DOHH2 (cell line): ENCODE data around the gene SLC4A1.

Source experiments
- H3F3A ChIP-seq: fragments of 200-600 bp; sonication (generic), shearing (Covaris generic); 2 replicates; pipeline ENCODE4 v1.6.0; 2016; ENCODE audit warnings: antibody characterized with exemption, mild to moderate bottlenecking; ENCODE audit not compliant: control insufficient read depth, insufficient read depth
- H3K27ac ChIP-seq: fragments of 200-600 bp; sonication (generic); 2 replicates; pipeline ENCODE4 v1.5.1; 2014; ENCODE audit warnings: low read depth, mild to moderate bottlenecking, low read length, moderate library complexity
- H3K27me3 ChIP-seq: fragments of 200-600 bp; sonication (generic); 2 replicates; pipeline ENCODE4 v1.6.1; 2014; ENCODE audit warnings: mild to moderate bottlenecking, low read length, mixed read lengths; ENCODE audit not compliant: control insufficient read depth
- H3K36me3 ChIP-seq: fragments of 200-600 bp; sonication (generic); 2 replicates; pipeline ENCODE4 v1.6.1; 2014; ENCODE audit warnings: mild to moderate bottlenecking, low read length, moderate library complexity, mixed read lengths; ENCODE audit not compliant: control insufficient read depth
- H3K4me1 ChIP-seq: fragments of 200-600 bp; sonication (generic); 2 replicates; pipeline ENCODE4 v1.6.1; 2014; ENCODE audit warnings: mild to moderate bottlenecking, low read length, mixed read lengths; ENCODE audit not compliant: control insufficient read depth
- H3K4me2 ChIP-seq: fragments of 200-600 bp; sonication (generic); 2 replicates; pipeline ENCODE4 v1.6.0; 2014; ENCODE audit warnings: mild to moderate bottlenecking, low read length, moderate library complexity
- H3K4me3 ChIP-seq: fragments of 200-600 bp; sonication (generic); 2 replicates; pipeline ENCODE4 v1.5.1; 2014; ENCODE audit warnings: mild to moderate bottlenecking, low read length, mixed read lengths
- H3K79me2 ChIP-seq: fragments of 200-600 bp; sonication (generic); 2 replicates; pipeline ENCODE4 v1.6.1; 2014; ENCODE audit warnings: mild to moderate bottlenecking, low read length, mixed read lengths; ENCODE audit not compliant: control insufficient read depth
- H3K9me2 ChIP-seq: fragments of 200-600 bp; sonication (generic); replicated peaks from 2 replicates; pipeline ENCODE4 v1.6.1; 2014; ENCODE audit warnings: mild to moderate bottlenecking, low read length, mixed read lengths; ENCODE audit not compliant: control insufficient read depth
- H3K9me3 ChIP-seq: fragments of 200-600 bp; sonication (generic); 2 replicates; pipeline ENCODE4 v1.6.1; 2014; ENCODE audit warnings: antibody characterized with exemption, low read length, mixed read lengths; ENCODE audit not compliant: control insufficient read depth, insufficient read depth
- H4K20me1 ChIP-seq: fragments of 200-600 bp; sonication (generic); 2 replicates; pipeline ENCODE4 v1.6.0; 2014; ENCODE audit warnings: low read depth, mild to moderate bottlenecking, antibody characterized with exemption, low read length, moderate library complexity; ENCODE audit not compliant: control insufficient read depth, insufficient read depth
- EZH2phosphoT487 ChIP-seq: fragments of 200-600 bp; sonication (generic); IDR thresholded peaks from 2 replicates; pipeline ENCODE4 v1.6.1; 2017; ENCODE audit warnings: borderline replicate concordance, mild to moderate bottlenecking, antibody characterized with exemption, low read length, moderate library complexity, mixed read lengths
- TF ChIP-seq, protein P1 (sequence below): fragments of 200-600 bp; sonication (generic); IDR thresholded peaks from one replicate; pipeline ENCODE4 v1.5.1; 2014; ENCODE audit warnings: antibody characterized with exemption, mild to moderate bottlenecking, low read depth, low read length; ENCODE audit not compliant: poor library complexity, severe bottlenecking

Gene SLC4A1

DNA sequence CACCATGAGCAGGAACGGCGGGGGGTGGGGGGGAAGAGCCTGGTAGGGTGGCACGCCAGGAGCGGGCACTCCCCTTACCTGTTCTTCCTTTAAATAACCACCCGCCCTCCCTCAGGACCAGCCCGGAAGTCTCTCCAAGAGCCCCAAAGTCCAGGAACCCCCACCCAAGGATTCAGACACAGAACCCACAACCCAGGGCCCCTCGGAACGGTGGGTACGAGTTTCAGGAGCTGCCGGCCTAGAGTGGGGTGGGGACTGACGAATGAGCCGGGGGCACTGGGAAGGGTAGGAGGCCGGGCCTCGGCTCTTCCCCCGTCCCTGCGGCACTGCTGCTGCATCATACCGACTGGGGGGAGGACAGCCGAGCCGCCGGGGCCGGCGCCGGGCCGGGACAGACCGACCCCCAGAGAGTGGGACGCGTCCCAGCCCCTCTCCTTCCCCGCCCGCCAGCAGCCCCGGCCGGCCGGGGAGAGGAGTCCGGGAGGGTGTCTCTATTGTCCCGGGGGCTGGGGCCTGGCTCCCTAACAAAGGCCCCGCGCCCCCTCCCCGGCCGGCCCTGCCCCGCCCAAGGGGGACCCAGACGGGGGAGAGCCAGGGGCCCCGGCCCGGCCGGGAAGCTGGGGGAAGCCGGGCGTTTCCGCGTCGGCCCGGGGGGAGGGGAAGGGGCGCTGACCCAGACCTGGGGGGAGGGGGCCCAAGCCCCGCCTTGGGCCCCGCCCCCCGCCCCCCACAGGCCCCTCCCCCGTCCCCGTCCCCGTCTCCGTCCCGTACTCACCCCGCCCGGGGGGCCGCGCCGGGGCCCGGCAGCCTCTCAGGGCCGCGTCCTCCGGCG lies 69.0 kb downstream of the SLC4A1 start:
- Histone ChIP-seq H4K20me1 (no peaks in the 10 kb centered on the region), H3K27me3 (no peaks in the 10 kb centered on the region), H3K27ac (peak overlapping the region; percentile 94), H3K4me1 (peaks cover 48% of the 10 kb centered on the region), H3F3A (peaks cover 17% of the 10 kb centered on the region), H3K4me2 (peak overlapping the region; percentile 98), H3K4me3 (peak overlapping the region; percentile 96), H3K79me2 (peaks cover 25% of the 10 kb centered on the region), H3K9me2 (no peaks in the 10 kb centered on the region), H3K36me3 (peaks cover 44% of the 10 kb centered on the region), H3K9me3 (no peaks in the 10 kb centered on the region)
- TF ChIP-seq, protein P1, sequence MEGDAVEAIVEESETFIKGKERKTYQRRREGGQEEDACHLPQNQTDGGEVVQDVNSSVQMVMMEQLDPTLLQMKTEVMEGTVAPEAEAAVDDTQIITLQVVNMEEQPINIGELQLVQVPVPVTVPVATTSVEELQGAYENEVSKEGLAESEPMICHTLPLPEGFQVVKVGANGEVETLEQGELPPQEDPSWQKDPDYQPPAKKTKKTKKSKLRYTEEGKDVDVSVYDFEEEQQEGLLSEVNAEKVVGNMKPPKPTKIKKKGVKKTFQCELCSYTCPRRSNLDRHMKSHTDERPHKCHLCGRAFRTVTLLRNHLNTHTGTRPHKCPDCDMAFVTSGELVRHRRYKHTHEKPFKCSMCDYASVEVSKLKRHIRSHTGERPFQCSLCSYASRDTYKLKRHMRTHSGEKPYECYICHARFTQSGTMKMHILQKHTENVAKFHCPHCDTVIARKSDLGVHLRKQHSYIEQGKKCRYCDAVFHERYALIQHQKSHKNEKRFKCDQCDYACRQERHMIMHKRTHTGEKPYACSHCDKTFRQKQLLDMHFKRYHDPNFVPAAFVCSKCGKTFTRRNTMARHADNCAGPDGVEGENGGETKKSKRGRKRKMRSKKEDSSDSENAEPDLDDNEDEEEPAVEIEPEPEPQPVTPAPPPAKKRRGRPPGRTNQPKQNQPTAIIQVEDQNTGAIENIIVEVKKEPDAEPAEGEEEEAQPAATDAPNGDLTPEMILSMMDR = no peak
- TF ChIP-seq EZH2phosphoT487 = no peak
